C4-2B (cell line): ENCODE measurements around the gene TMEM92.

Experiments used
- ZFX ChIP-seq: fragments of 450-650 bp; IDR thresholded peaks from 2 replicates; pipeline ENCODE4 v1.6.1; 2017
- TF ChIP-seq, protein P1 (sequence below): fragments of 450-650 bp; conservative IDR thresholded peaks from 2 replicates; pipeline ENCODE4 v1.5.1; 2017; ENCODE audit warnings: mild to moderate bottlenecking

DNA sequence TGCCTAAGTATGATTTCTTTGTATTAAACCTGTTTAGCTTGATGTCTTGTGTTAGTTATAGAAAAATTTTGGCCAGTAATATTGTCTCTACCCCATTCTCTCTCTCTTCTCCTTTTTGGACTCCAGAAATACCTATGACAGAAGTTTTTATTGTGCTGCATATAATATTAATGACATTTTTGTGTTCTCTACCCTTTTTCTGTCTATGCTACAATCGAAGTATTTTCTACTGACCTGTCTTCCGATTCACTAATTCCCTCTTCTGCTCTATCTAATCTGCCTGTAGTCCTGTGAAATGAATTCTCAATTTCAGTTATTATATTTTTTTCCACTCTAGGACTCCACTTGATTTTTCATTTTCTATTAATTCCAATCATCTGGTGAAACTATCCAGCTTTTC is 26.0 kb upstream of the TMEM92 start:
- TF ChIP-seq, protein P1, sequence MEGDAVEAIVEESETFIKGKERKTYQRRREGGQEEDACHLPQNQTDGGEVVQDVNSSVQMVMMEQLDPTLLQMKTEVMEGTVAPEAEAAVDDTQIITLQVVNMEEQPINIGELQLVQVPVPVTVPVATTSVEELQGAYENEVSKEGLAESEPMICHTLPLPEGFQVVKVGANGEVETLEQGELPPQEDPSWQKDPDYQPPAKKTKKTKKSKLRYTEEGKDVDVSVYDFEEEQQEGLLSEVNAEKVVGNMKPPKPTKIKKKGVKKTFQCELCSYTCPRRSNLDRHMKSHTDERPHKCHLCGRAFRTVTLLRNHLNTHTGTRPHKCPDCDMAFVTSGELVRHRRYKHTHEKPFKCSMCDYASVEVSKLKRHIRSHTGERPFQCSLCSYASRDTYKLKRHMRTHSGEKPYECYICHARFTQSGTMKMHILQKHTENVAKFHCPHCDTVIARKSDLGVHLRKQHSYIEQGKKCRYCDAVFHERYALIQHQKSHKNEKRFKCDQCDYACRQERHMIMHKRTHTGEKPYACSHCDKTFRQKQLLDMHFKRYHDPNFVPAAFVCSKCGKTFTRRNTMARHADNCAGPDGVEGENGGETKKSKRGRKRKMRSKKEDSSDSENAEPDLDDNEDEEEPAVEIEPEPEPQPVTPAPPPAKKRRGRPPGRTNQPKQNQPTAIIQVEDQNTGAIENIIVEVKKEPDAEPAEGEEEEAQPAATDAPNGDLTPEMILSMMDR: no peak
- no peak for TF ChIP-seq ZFX
